OCI-LY7 (cell line): ENCODE data around the gene SPAG4.

Source experiments
- CTCF ChIP-seq: fragments of 200-600 bp; sonication (generic); conservative IDR thresholded peaks from 2 replicates; pipeline ENCODE4 v1.5.1; 2014; ENCODE audit warnings: mild to moderate bottlenecking, antibody characterized with exemption, low read length, moderate library complexity, mixed read lengths
- EZH2phosphoT487 ChIP-seq: fragments of 200-600 bp; sonication (generic); IDR thresholded peaks from 2 replicates; pipeline ENCODE4 v1.6.1; 2018; ENCODE audit warnings: low read depth, borderline replicate concordance, mild to moderate bottlenecking, mixed run types, antibody characterized with exemption, low read length, moderate library complexity, mixed read lengths

DNA sequence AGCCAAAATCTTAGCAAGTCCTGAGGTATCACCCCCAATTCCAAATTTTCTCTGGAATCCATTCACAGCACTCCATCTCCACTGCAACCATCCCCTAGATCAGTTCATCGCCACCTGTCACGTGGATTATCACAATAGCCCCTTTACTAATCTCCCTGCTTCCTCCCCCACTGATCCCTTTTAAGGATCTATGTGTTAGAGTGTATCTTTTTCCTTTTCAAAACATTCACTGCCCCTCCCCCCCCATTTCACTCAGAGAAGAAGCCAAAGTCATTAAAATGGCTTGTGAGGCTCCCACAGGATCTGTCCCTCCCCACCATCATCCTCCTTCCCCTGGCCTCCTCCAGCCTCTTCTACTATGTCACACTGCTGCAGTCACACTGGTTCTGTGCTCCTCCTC is 18.4 kb upstream of the SPAG4 start:
- TF ChIP-seq CTCF (no peak), EZH2phosphoT487 (no peak)
